Lower lobe of right lung (tissue), 2 donors: Measurements from ENCODE around the gene DCLK1. TPM values are rescaled to one million over a fixed set of nuclear protein-coding genes. Genes with fewer than 3 reads are reported as not detected.

ENCODE experiments used
- ATAC-seq, 2 donors: fragments of 200-7000 bp; cut with Tn5 transposase; one replicate each; pipeline ENCODE4 v1.9.1; 2020 to 2022; ENCODE audit warnings: mild to moderate bottlenecking in 2 of 2, moderate library complexity in 2 of 2
- DNase-seq: peaks from one replicate; pipeline ENCODE4 v3.0.0-alpha.2; 2020
- H3K27ac ChIP-seq: fragments of 200-600 bp; one replicate; pipeline ENCODE4 v1.8.0; 2022
- H3K27me3 ChIP-seq: fragments of 200-600 bp; one replicate; pipeline ENCODE4 v1.8.0; 2022; ENCODE audit warnings: low read depth
- H3K36me3 ChIP-seq: fragments of 200-600 bp; one replicate; pipeline ENCODE4 v1.8.0; 2022; ENCODE audit warnings: mild to moderate bottlenecking
- H3K4me1 ChIP-seq: fragments of 200-600 bp; one replicate; pipeline ENCODE4 v1.8.0; 2022
- H3K4me3 ChIP-seq: fragments of 200-600 bp; one replicate; pipeline ENCODE4 v1.8.0; 2022; ENCODE audit warnings: mild to moderate bottlenecking
- H3K9me3 ChIP-seq: fragments of 200-600 bp; one replicate; pipeline ENCODE4 v1.8.0; 2022
- CTCF ChIP-seq: fragments of 200-600 bp; IDR thresholded peaks from one replicate; pipeline ENCODE4 v1.8.0; 2022; ENCODE audit warnings: antibody characterized with exemption, mild to moderate bottlenecking
- intact Hi-C: fragments of 100-400 bp; cut with DNase I; formaldehyde crosslinking; loops from one replicate; pipeline ENCODE4 v1.11.0; 2022
- total RNA-seq: library from RNA; stranded (reverse); fragmentation: NEBNext Ultra II Directional; extraction: Animal tissue kit (Norgen Biotek cat#: 25700); gene quantifications from one replicate; pipeline ENCODE4 v1.2.1, GENCODE V29; 2021
- donor health status: DM: no; HTN: yes; CAD: no; lungs with severe emphysema.

DCLK1 gene
- total RNA-seq, 1 donor from 2014 or later, result 10.4 TPM

GRCh38 chr13:35763060-35763781 is 368.0 kb downstream of the DCLK1 start:
- Histone ChIP-seq H3K4me1 (no peaks in the 10 kb centered on the region), H3K4me3 (no peak overlapping the region), H3K36me3 (no peaks in the 10 kb centered on the region), H3K27me3 (no peaks in the 10 kb centered on the region), H3K27ac (no peak overlapping the region), H3K9me3 (no peaks in the 10 kb centered on the region)
- no peak for TF ChIP-seq CTCF
- ATAC-seq, result no peak
- no peak for DNase-seq
- intact Hi-C loops, result no loop called here

GRCh38 chr13:35761440-35762252 is 369.5 kb downstream of the DCLK1 start:
- Histone ChIP-seq H3K4me3 (no peak overlapping the region), H3K27ac (no peak overlapping the region), H3K27me3 (no peaks in the 10 kb centered on the region), H3K4me1 (no peaks in the 10 kb centered on the region), H3K36me3 (no peaks in the 10 kb centered on the region), H3K9me3 (no peaks in the 10 kb centered on the region)
- TF ChIP-seq CTCF, result no peak
- DNase-seq, result no peak
- ATAC-seq, result no peak
- intact Hi-C loops, result no loop called here

- no peak overlapping the region for H3K27ac ChIP-seq
- intact Hi-C loops, result no loop called here
- no peaks in the 10 kb centered on the region for H3K9me3 ChIP-seq
- no peak for TF ChIP-seq CTCF
- no peaks in the 10 kb centered on the region for H3K27me3 ChIP-seq
- no peak for ATAC-seq
- H3K4me3 ChIP-seq, result no peak overlapping the region
- DNase-seq, result no peak
- H3K4me1 ChIP-seq, result no peaks in the 10 kb centered on the region
- H3K36me3 ChIP-seq, result no peaks in the 10 kb centered on the region
Measured at GRCh38 chr13:35760735-35761281, 370.4 kb downstream of the DCLK1 start.

GRCh38 chr13:35747594-35747993 is 383.6 kb downstream of the DCLK1 start:
- TF ChIP-seq CTCF, result no peak
- no peak for ATAC-seq
- intact Hi-C loops, result no loop called here
- Histone ChIP-seq H3K36me3 (no peaks in the 10 kb centered on the region), H3K27ac (no peak overlapping the region), H3K27me3 (no peaks in the 10 kb centered on the region), H3K4me1 (no peaks in the 10 kb centered on the region), H3K9me3 (no peaks in the 10 kb centered on the region), H3K4me3 (no peak overlapping the region)
- no peak for DNase-seq

GRCh38 chr13:35744566-35745178 is 386.5 kb downstream of the DCLK1 start:
- Histone ChIP-seq H3K4me3 (no peak overlapping the region), H3K36me3 (no peaks in the 10 kb centered on the region), H3K9me3 (no peaks in the 10 kb centered on the region), H3K4me1 (no peaks in the 10 kb centered on the region), H3K27me3 (no peaks in the 10 kb centered on the region), H3K27ac (no peak overlapping the region)
- ATAC-seq, result no peak
- intact Hi-C loops, result no loop called here
- no peak for DNase-seq
- no peak for TF ChIP-seq CTCF
